H1 (cell line): ENCODE measurements around the gene STEAP3. TPM values are rescaled to one million over a fixed set of nuclear protein-coding genes. Genes with fewer than 3 reads are reported as not detected.

Experiments used
- CTCF ChIA-PET: fragments of 300-600 bp; sonication (Branson Sonifier 250); formaldehyde crosslinking; loops from one replicate; lab custom pipeline; 2021; ENCODE audit not compliant: partially characterized antibody; lab: Charles Lee
- POLR2A ChIA-PET: fragments of 300-600 bp; sonication (Branson Sonifier 250); formaldehyde crosslinking; loops from one replicate; lab custom pipeline; 2021; ENCODE audit warnings: inconsistent platforms; ENCODE audit not compliant: partially characterized antibody; lab: Charles Lee
- DNase-seq, 2 experiments: peaks; one replicate each; pipeline versions ENCODE4 v3.0.0 to v3.0.0-alpha.2; 2010 to 2022; ENCODE audit warnings: low spot score in 2 of 2, low read depth in 1 of 2, mixed read lengths in 1 of 2
- FAIRE-seq: peaks from 2 replicates; lab custom pipeline; 2011; peaks lifted over from hg19 to GRCh38; lab: Jason Lieb, UNC
- H2AFZ ChIP-seq: 2 replicates; pipeline ENCODE4 v1.8.1; 2012; ENCODE audit warnings: low read length, inconsistent platforms
- H2AK5ac ChIP-seq: 2 replicates; pipeline ENCODE4 v1.6.1; 2013; ENCODE audit warnings: low read depth, low read length
- H2BK120ac ChIP-seq: replicated peaks from 2 replicates; pipeline ENCODE3; 2013; ENCODE audit warnings: low read depth, low read length, inconsistent platforms
- H2BK12ac ChIP-seq: 2 replicates; pipeline ENCODE4 v1.6.1; 2013; ENCODE audit warnings: low read depth, low read length
- H2BK15ac ChIP-seq: 2 replicates; pipeline ENCODE4 v1.6.1; 2013; ENCODE audit warnings: low read length
- H2BK20ac ChIP-seq: 2 replicates; pipeline ENCODE4 v1.6.1; 2013; ENCODE audit warnings: low read length
- H2BK5ac ChIP-seq: 2 replicates; pipeline ENCODE4 v1.6.1; 2013; ENCODE audit warnings: low read depth, low read length
- H3K14ac ChIP-seq: 2 replicates; pipeline ENCODE4 v1.6.1; 2013; ENCODE audit warnings: inconsistent platforms; ENCODE audit not compliant: insufficient read length
- H3K18ac ChIP-seq: 2 replicates; pipeline ENCODE4 v1.6.1; 2013; ENCODE audit warnings: low read length; ENCODE audit errors: extremely low read depth
- H3K23ac ChIP-seq: 2 replicates; pipeline ENCODE4 v1.6.1; 2013; ENCODE audit warnings: inconsistent platforms; ENCODE audit not compliant: insufficient read length
- H3K23me2 ChIP-seq: 2 replicates; pipeline ENCODE4 v1.6.1; 2013; ENCODE audit warnings: low read depth, low read length
- H3K27ac ChIP-seq: 2 replicates; pipeline ENCODE4 v1.6.1; 2011; ENCODE audit warnings: low read depth, low read length, inconsistent platforms
- H3K27me3 ChIP-seq, 4 experiments: replicated peaks in 1 of 4; 1 replicate in 1 of 4; 2 replicates in 3 of 4; pipeline versions ENCODE4 v1.6.1 to v1.8.1; 2011 to 2013; ENCODE audit warnings: low read length in 3 of 4, mild to moderate bottlenecking in 3 of 4, inconsistent platforms in 2 of 4, mixed read lengths in 2 of 4, moderate library complexity in 1 of 4; ENCODE audit not compliant: control insufficient read depth in 3 of 4, insufficient read depth in 3 of 4; ENCODE audit errors: extremely low read depth in 1 of 4
- H3K36me3 ChIP-seq, 4 experiments: 2 replicates each; pipeline versions ENCODE4 v1.6.1 to v1.8.1; 2011 to 2013; ENCODE audit warnings: mild to moderate bottlenecking in 4 of 4, low read length in 3 of 4, moderate library complexity in 2 of 4, control low read depth in 1 of 4, inconsistent platforms in 1 of 4; ENCODE audit not compliant: insufficient read depth in 4 of 4, control insufficient read depth in 2 of 4
- H3K4ac ChIP-seq: replicated peaks from 2 replicates; pipeline ENCODE3; 2013; ENCODE audit warnings: low read length, low read depth, mixed read lengths, inconsistent platforms; ENCODE audit not compliant: insufficient read length
- H3K4me1 ChIP-seq, 4 experiments: replicated peaks in 1 of 4; 1 replicate in 1 of 4; 2 replicates in 3 of 4; pipeline versions ENCODE4 v1.6.1 to v1.8.1; 2011 to 2013; ENCODE audit warnings: low read length in 3 of 4, inconsistent platforms in 2 of 4, mixed read lengths in 1 of 4; ENCODE audit not compliant: insufficient read depth in 4 of 4, control insufficient read depth in 3 of 4
- H3K4me2 ChIP-seq, 2 experiments: 2 replicates each; pipeline versions ENCODE4 v1.6.1 to v1.8.1; 2011 to 2013; ENCODE audit warnings: low read depth in 2 of 2, low read length in 2 of 2, control low read depth in 1 of 2, inconsistent platforms in 1 of 2, mild to moderate bottlenecking in 1 of 2; ENCODE audit not compliant: insufficient read depth in 1 of 2
- H3K4me3 ChIP-seq, 4 experiments: fragments of 200-600, 300-600 bp in 1 of 4; sonication (generic), shearing (Covaris generic), sonication (Bioruptor Twin) in 1 of 4; 2 replicates each; pipeline versions ENCODE4 v1.5.1 to v1.8.1; 2011 to 2016; ENCODE audit warnings: low read length in 4 of 4, low read depth in 3 of 4, control low read depth in 2 of 4, inconsistent platforms in 2 of 4, mild to moderate bottlenecking in 2 of 4, mixed read lengths in 1 of 4, moderate library complexity in 1 of 4; ENCODE audit not compliant: insufficient read depth in 2 of 4; ENCODE audit errors: extremely low read depth in 1 of 4
- H3K56ac ChIP-seq: replicated peaks from 2 replicates; pipeline ENCODE3; 2013; ENCODE audit warnings: low read depth, mild to moderate bottlenecking, mixed read lengths, low read length, inconsistent platforms; ENCODE audit not compliant: insufficient read length
- H3K79me1 ChIP-seq: 2 replicates; pipeline ENCODE4 v1.6.1; 2013; ENCODE audit warnings: low read depth, low read length, control low read depth
- H3K79me2 ChIP-seq, 2 experiments: 2 replicates each; pipeline versions ENCODE4 v1.6.1 to v1.8.1; 2012 to 2013; ENCODE audit warnings: low read length in 2 of 2, mild to moderate bottlenecking in 2 of 2, inconsistent platforms in 1 of 2; ENCODE audit not compliant: insufficient read depth in 2 of 2, control insufficient read depth in 1 of 2
- H3K9ac ChIP-seq, 4 experiments: replicated peaks in 1 of 4; 1 replicate in 1 of 4; 2 replicates in 3 of 4; pipeline versions ENCODE4 v1.6.1 to v1.8.1; 2011 to 2013; ENCODE audit warnings: low read depth in 3 of 4, low read length in 3 of 4, control low read depth in 2 of 4, mild to moderate bottlenecking in 2 of 4, moderate library complexity in 2 of 4, inconsistent platforms in 1 of 4; ENCODE audit errors: extremely low read depth in 1 of 4
- H3K9me3 ChIP-seq, 2 experiments: 2 replicates each; pipeline versions ENCODE4 v1.6.1 to v1.8.1; 2012 to 2013; ENCODE audit warnings: mild to moderate bottlenecking in 2 of 2, moderate library complexity in 2 of 2, control low read depth in 1 of 2, inconsistent platforms in 1 of 2, low read depth in 1 of 2, low read length in 1 of 2, mixed read lengths in 1 of 2; ENCODE audit not compliant: insufficient read depth in 2 of 2
- H4K20me1 ChIP-seq, 2 experiments: replicated peaks in 1 of 2; 2 replicates each; pipeline versions ENCODE3 to v1.8.1; 2011 to 2013; ENCODE audit warnings: inconsistent platforms in 2 of 2, low read length in 2 of 2, mild to moderate bottlenecking in 1 of 2; ENCODE audit not compliant: insufficient read depth in 2 of 2, control insufficient read depth in 1 of 2
- H4K5ac ChIP-seq: 2 replicates; pipeline ENCODE4 v1.6.1; 2013; ENCODE audit warnings: low read length, low read depth, mixed read lengths, inconsistent platforms; ENCODE audit not compliant: insufficient read length
- H4K8ac ChIP-seq: 2 replicates; pipeline ENCODE4 v1.8.0; 2013; ENCODE audit warnings: mild to moderate bottlenecking, moderate library complexity, low read length, inconsistent platforms; ENCODE audit not compliant: insufficient read depth; ENCODE audit errors: extremely low read depth
- H4K91ac ChIP-seq: replicated peaks from 2 replicates; pipeline ENCODE3; 2013; ENCODE audit warnings: low read length, mixed read lengths, inconsistent platforms; ENCODE audit not compliant: insufficient read length
- WGBS, 2 experiments: shearing (Covaris generic) in 1 of 2; methylation state at CpG; one replicate each; pipeline versions ENCODE4 v1.1.6 to v1.1.7; 2013 to 2015; ENCODE audit warnings: low lambda C conversion rate in 2 of 2, mixed read lengths in 2 of 2, inconsistent platforms in 1 of 2, low coverage in 1 of 2, missing lambda C conversion rate in 1 of 2; ENCODE audit not compliant: insufficient replicate concordance in 2 of 2, insufficient coverage in 1 of 2, insufficient read length in 1 of 2; ENCODE audit errors: extremely low coverage in 1 of 2, missing lambda C conversion rate in 1 of 2; 5-methylcytosine and 5-hydroxymethylcytosine counted together
- polyA plus RNA-seq, 7 experiments: library from polyadenylated mRNA; depleted of rRNA in 3 of 7; stranded (reverse) in 5 of 7; unstranded in 2 of 7; fragments of >200 nt in 5 of 7; fragments of 200-250 nt in 2 of 7; gene quantifications; 1 replicate in 5 of 7; 2 replicates in 1 of 7; 4 replicates in 1 of 7; pipeline versions ENCODE4 v1.2.1 to v1.2.3, GENCODE V29; 2011 to 2013; ENCODE audit warnings: missing spikeins in 2 of 7, mixed read lengths in 2 of 7
- total RNA-seq: library from RNA; stranded (reverse); fragmentation: NEBNext Ultra II Directional; extraction: Animal tissue kit (Norgen Biotek cat#: 25700); gene quantifications from 2 replicates; pipeline ENCODE4 v1.2.1, GENCODE V29; 2021

STEAP3 gene
- total and polyA plus RNA-seq, 2 of the 8 experiments (the other 6 are each of a cell fraction or from before 2014, with no cell fraction given) = 21.7 to 27.9 TPM

DNA sequence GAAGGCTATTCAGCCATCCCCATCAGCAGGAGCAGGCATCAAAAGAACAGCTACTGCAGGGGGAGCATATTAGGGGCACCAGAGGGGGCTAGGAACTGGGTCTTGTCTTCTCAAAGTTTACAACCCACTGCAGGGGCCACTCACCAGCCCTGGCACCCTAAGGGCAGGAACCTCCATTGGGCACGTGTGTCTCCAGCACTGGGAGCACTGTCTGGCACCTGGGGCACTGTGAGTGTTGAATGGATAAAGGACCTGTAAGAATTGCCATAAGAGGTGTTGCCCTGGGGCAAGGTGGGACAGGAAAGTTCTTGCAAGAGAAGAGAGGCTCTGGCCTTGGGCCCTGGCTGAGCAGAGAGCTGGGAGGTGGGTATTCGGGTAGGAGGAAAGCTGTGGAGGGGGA is 1.4 kb upstream of the STEAP3 start:
- Histone ChIP-seq H3K23ac (no peak overlapping the region), H3K56ac (no peak overlapping the region), H2AK5ac (no peak overlapping the region; the same call in 1 of the 2 replicates), H4K20me1 (no peaks in the 10 kb centered on the region), H3K79me2 (0 out of 4 replicates have a peak, but pooled peaks cover 0 to 2% of the 10 kb centered on the region in 2 experiments), H2AFZ (no peak overlapping the region), H3K18ac (no peak overlapping the region; the same call in 1 of the 2 replicates), H4K91ac (no peak overlapping the region), H3K4me2 (no peak overlapping the region; a peak in 1 of 4 replicates), H3K9me3 (no peaks in the 10 kb centered on the region), H4K8ac (no peak overlapping the region), H3K23me2 (peaks cover 11% of the 10 kb centered on the region; the same call in 1 of the 2 replicates), H2BK12ac (peak overlapping the region; percentile 94; the same call in 1 of the 2 replicates), H3K27me3 (peaks cover 0 to 12% (median 7%) of the 10 kb centered on the region in 4 experiments; a peak in 5 of 7 replicates), H4K5ac (no peak overlapping the region), H3K9ac (no peak overlapping the region), H3K36me3 (no peaks in the 10 kb centered on the region), H2BK5ac (no peak overlapping the region), H3K14ac (no peak overlapping the region), H2BK15ac (0 out of 2 replicates have a peak overlapping the region, but pooled peaks have one; percentile 46), H3K79me1 (no peaks in the 10 kb centered on the region), H3K4me3 (no peak overlapping the region), H3K27ac (no peak overlapping the region), H2BK20ac (peak overlapping the region; percentile 32; the same call in 1 of the 2 replicates), H2BK120ac (no peak overlapping the region), H3K4me1 (peaks cover 6 to 27% (median 16%) of the 10 kb centered on the region in 4 experiments), H3K4ac (no peak overlapping the region)
- DNase-seq = no peak
- ChIA-PET POLR2A (interaction anchor here (0.9 kb wide), 1 partner anchor 79 kb away, joined by 3 read pairs; no protein-coding TSS in a partner anchor), CTCF (interaction anchor here (0.6 to 1.9 kb wide), 7 partner anchors 18 to 242 kb away, joined by 3 to 9 read pairs (median 4); no protein-coding TSS in a partner anchor)
- no peak for FAIRE-seq
- 58% methylated on average over 1 of the region's 2 CpGs; no CpG with 5 or more reads in 1 of the 2 experiments for WGBS, 2 experiments
